Vagina (tissue), 2 donors: ENCODE data around the gene ZNF625. TPM values are rescaled to one million over a fixed set of nuclear protein-coding genes. Genes with fewer than 3 reads are reported as not detected.
A peak's percentile ranks its signal among the peaks of the same experiment; 100 is the strongest.
"Not testable (repeated sequence)": the region's sequence is repeated elsewhere in the genome, so short reads cannot be mapped to it uniquely, and the experiment has no call there.

ENCODE experiments used
- DNase-seq, 2 donors: peaks; one replicate each; pipeline ENCODE4 v3.0.0-alpha.2; 2017; ENCODE audit errors: extremely low spot score in 2 of 2
- H3K27ac ChIP-seq: fragments of 200-600 bp; sonication (generic); one replicate; pipeline ENCODE4 v1.5.1; 2019
- H3K27me3 ChIP-seq: fragments of 200-600 bp; sonication (generic); one replicate; pipeline ENCODE4 v1.5.1; 2019
- H3K36me3 ChIP-seq, 2 donors: fragments of 200-600 bp; sonication (generic); one replicate each; pipeline ENCODE4 v1.5.1; 2017 to 2019
- H3K4me1 ChIP-seq: fragments of 200-600 bp; sonication (generic); one replicate; pipeline ENCODE4 v1.5.1; 2019
- H3K4me3 ChIP-seq, 2 donors: fragments of 200-600 bp; sonication (generic); 1 replicate in 1 of 2; 2 replicates in 1 of 2; pipeline ENCODE4 v1.5.1; 2016 to 2019
- H3K9me3 ChIP-seq: fragments of 200-600 bp; sonication (generic); one replicate; pipeline ENCODE4 v1.5.1; 2019
- CTCF ChIP-seq, 3 experiments: fragments of 450-650 bp in 2 of 3; fragments of 200-600 bp in 1 of 3; sonication (generic) in 1 of 3; IDR thresholded peaks; one replicate each; pipeline ENCODE4 v1.5.1; 2017 to 2019; ENCODE audit warnings: antibody characterized with exemption in 3 of 3, mild to moderate bottlenecking in 2 of 3, moderate library complexity in 2 of 3
- POLR2A ChIP-seq, 2 donors: fragments of 450-650 bp; IDR thresholded peaks; one replicate each; pipeline ENCODE4 v1.6.1; 2017; ENCODE audit warnings: antibody characterized with exemption in 2 of 2, mild to moderate bottlenecking in 2 of 2, moderate library complexity in 2 of 2
- POLR2AphosphoS5 ChIP-seq, 2 donors: sonication (generic); formaldehyde crosslinking; IDR thresholded peaks; one replicate each; pipeline ENCODE4 v1.9.0; 2017; ENCODE audit warnings: antibody characterized with exemption in 2 of 2, mild to moderate bottlenecking in 2 of 2, low read depth in 1 of 2; ENCODE audit not compliant: insufficient read depth in 1 of 2
- intact Hi-C: fragments of 100-400 bp; cut with DNase I; formaldehyde crosslinking; loops from one replicate; pipeline ENCODE4 v1.15.1; 2023
- total RNA-seq: library from RNA; depleted of rRNA; stranded (reverse); fragments of >200 nt; gene quantifications from one replicate; pipeline ENCODE4 v1.2.3, GENCODE V29; 2016

ZNF625 gene
- total RNA-seq, 1 donor from 2014 or later: 6.6 TPM

DNA sequence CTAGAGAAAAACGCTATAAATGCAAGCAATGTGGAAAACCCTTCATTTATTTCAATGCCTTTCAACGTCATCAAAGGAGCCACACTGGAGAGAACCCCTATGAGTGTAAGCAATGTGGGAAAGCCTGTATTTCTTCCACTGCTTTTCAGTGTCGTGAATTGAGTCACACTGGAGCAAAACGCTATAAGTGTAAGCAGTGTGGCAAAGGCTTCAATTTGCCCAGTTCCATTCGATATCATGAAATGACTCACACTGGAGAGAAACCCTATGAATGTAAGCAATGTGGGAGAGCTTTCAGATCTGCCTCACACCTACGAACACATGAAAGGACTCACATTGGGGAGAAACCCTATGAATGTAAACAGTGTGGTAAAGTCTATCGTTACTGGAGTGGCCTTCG is 43.8 kb downstream of the ZNF625 start:
- no peaks in the 10 kb centered on the region for H3K9me3 ChIP-seq
- intact Hi-C loops: no loop called here

GRCh38 chr19:12111943-12112637 is 44.4 kb downstream of the ZNF625 start:
- no peak overlapping the region for H3K4me3 ChIP-seq
- H3K27me3 ChIP-seq: no peaks in the 10 kb centered on the region
- no peak for DNase-seq
- intact Hi-C loops: no loop called here
- H3K9me3 ChIP-seq: no peaks in the 10 kb centered on the region
- no peak overlapping the region for H3K27ac ChIP-seq
- peaks cover 0 to 18% of the 10 kb centered on the region in 2 donors for H3K36me3 ChIP-seq
- no peaks in the 10 kb centered on the region for H3K4me1 ChIP-seq
- no peak for TF ChIP-seq POLR2AphosphoS5 (IDR thresholded peaks at IDR 0.05; ENCODE audit: insufficient read depth in 1 of 2, low read depth in 1 of 2)
- TF ChIP-seq CTCF (IDR thresholded peaks at IDR 0.05): no peak
- no peak for TF ChIP-seq POLR2A (IDR thresholded peaks at IDR 0.05)

More for the DNA sequence above, 43.8 kb downstream of the ZNF625 start:
- Histone ChIP-seq H3K27ac (no peak overlapping the region), H3K36me3 (peaks cover 0 to 18% of the 10 kb centered on the region in 2 donors), H3K4me3 (no peak overlapping the region), H3K4me1 (no peaks in the 10 kb centered on the region), H3K27me3 (no peaks in the 10 kb centered on the region)
- DNase-seq: no peak
- TF ChIP-seq CTCF (IDR thresholded peaks at IDR 0.05) (no peak), POLR2AphosphoS5 (IDR thresholded peaks at IDR 0.05; ENCODE audit: insufficient read depth in 1 of 2, low read depth in 1 of 2) (no peak)

DNA sequence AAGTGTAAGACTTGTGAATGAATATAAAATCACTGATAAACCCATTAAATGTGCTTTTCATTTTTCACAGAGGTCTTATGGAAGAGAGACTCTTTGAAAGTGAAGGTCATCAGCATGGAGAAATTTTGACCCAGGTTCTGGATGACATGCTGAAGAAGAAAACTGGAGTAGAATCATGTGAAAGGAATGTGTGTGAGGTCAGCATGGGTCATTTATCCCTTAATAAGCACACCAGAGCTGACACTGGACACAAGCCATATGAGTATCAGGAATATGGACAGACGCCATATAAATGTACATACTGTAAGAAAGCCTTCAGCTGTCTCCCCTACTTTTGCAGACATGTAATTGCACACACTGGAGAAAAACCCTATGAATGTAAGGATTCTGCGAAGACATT is 45.4 kb downstream of the ZNF625 start:
- TF ChIP-seq POLR2AphosphoS5 (IDR thresholded peaks at IDR 0.05; ENCODE audit: insufficient read depth in 1 of 2, low read depth in 1 of 2) (no peak), CTCF (IDR thresholded peaks at IDR 0.05) (no peak)
- H3K27me3 ChIP-seq: no peaks in the 10 kb centered on the region
- H3K9me3 ChIP-seq: no peaks in the 10 kb centered on the region
- H3K36me3 ChIP-seq: peaks cover 0 to 18% of the 10 kb centered on the region in 2 donors
- H3K4me1 ChIP-seq: no peaks in the 10 kb centered on the region
- intact Hi-C loops: no loop called here
- no peak overlapping the region for H3K27ac ChIP-seq
- DNase-seq: no peak
- H3K4me3 ChIP-seq: no peak overlapping the region

GRCh38 chr19:12103909-12104308 is 52.6 kb downstream of the ZNF625 start:
- H3K27me3 ChIP-seq, DNase-seq, H3K4me1 ChIP-seq, H3K4me3 ChIP-seq, H3K36me3 ChIP-seq, H3K27ac ChIP-seq, intact Hi-C loops, H3K9me3 ChIP-seq: not testable (repeated sequence)

GRCh38 chr19:12098040-12098439 is 58.5 kb downstream of the ZNF625 start:
- DNase-seq: no peak
- H3K4me3 ChIP-seq: no peak overlapping the region
- H3K27ac ChIP-seq: no peak overlapping the region
- TF ChIP-seq POLR2A (IDR thresholded peaks at IDR 0.05) (no peak), POLR2AphosphoS5 (IDR thresholded peaks at IDR 0.05; ENCODE audit: insufficient read depth in 1 of 2, low read depth in 1 of 2) (peak in 1 of 2 donors; percentile 49), CTCF (IDR thresholded peaks at IDR 0.05) (no peak)
- H3K27me3 ChIP-seq: no peaks in the 10 kb centered on the region
- H3K9me3 ChIP-seq: no peaks in the 10 kb centered on the region
- no peaks in the 10 kb centered on the region for H3K4me1 ChIP-seq
- intact Hi-C loops: no loop called here
- no peaks in the 10 kb centered on the region for H3K36me3 ChIP-seq
